Measurements from ENCODE around the gene ZRANB3.
A peak's percentile ranks its signal among the peaks of the same experiment; 100 is the strongest.
"Not testable (repeated sequence)": the region's sequence is repeated elsewhere in the genome, so short reads cannot be mapped to it uniquely, and the experiment has no call there.

ZRANB3 gene

DNA sequence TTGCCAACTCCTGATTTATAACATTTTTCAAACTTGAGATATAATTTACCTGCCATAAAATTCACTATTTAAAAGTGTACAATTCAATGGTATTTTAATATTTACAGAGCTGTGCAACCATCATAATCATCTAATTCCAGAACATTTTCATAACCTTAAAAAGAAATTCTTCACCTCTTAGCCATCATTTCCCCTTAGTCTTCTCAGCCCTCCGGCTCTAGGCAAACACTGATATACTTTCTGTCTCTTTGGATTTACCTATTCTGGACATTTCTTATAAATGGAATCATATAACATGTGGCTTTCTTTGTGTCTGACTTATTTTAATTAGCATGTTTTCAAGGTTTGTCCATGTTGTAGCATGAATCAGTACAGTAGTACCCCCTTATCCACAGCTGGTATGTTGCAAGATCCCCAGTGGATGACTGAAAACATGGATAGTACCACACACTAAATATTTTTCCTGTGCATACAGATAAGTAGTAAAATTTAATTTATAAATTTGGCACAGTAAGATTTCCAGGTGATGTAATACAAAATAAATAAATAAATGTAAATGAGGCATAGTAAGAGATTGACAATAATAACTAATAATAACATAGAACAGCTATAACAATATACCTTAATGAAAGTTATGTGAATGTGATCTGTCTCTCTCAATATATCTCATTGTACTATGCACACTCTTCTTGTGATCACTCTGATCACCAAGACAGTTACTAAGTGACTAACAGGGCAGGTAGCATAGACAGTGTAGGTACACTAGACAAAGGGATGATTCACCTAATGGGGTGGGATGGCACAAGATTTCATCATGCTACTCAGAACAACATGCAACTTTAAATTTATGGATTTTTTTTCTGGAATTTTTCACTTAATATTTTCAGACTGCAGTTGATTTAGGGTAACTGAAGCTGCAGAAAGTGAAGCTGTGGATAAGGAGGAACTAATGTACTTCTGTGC is 405.8 kb downstream of the ZRANB3 start:
- no peak overlapping the region for H3K27ac Mint-ChIP-seq
- H3K9me3 Mint-ChIP-seq = no peaks in the 10 kb centered on the region
- no peaks in the 10 kb centered on the region for H3K4me1 Mint-ChIP-seq
- no peak for DNase-seq (ENCODE audit: low spot score in 2 of 2)
- H3K36me3 Mint-ChIP-seq = peaks cover 28% of the 10 kb centered on the region
- no peak for ATAC-seq (ENCODE audit: low read depth)
- no peaks in the 10 kb centered on the region for H3K27me3 Mint-ChIP-seq
- no peak overlapping the region for H3K4me3 Mint-ChIP-seq

DNA sequence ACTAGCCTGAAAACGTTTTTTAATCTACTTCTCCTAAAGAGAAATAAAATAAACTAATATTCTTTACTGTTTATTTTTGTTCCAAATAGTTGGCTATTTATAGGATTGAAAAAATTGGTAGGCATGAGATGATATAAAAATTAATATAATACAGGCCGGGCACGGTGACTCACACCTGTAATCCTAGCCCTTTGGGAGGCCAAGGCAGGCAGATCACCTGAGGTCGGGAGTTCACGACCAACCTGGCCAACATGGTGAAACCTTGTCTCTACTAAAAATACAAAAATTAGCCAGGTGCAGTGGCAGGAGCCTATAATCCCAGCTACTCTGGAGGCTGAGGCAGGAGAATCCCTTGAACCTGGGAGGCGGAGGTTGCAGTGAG is 409.4 kb downstream of the ZRANB3 start:
- peaks cover 34% of the 10 kb centered on the region for H3K36me3 Mint-ChIP-seq
- not testable (repeated sequence) for ATAC-seq (ENCODE audit: low read depth); H3K4me3 Mint-ChIP-seq; H3K27me3 Mint-ChIP-seq; H3K27ac Mint-ChIP-seq; H3K4me1 Mint-ChIP-seq; DNase-seq (ENCODE audit: low spot score in 2 of 2); H3K9me3 Mint-ChIP-seq

DNA sequence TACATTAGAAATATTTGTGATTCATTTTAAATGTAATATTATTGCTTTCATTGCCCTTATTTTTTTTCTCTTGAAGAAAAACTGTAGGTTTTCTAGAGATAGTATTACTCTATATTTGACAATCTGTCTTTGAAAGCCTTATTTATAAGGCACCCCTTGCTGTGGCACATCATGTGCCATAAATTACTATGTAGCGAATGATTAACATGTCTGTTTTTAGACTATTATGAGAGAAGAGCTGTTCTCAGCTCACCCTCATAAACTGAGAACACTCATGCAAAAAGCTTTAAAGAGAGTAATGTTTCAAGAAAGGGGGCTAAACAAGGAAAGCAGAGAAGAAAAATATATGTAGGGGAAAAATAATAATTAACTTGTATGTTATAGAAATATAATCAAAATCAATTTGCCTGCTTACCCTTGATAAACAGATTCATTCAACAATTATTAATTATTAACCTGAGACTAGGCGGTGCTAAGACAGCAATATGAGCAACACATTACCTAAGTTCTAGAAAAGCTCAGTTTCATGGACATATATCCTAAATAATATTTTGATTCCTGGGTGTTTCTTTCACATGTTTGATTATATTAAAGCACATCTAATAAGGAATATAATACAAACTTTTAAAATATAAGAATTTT is 409.9 kb downstream of the ZRANB3 start:
- H3K4me1 Mint-ChIP-seq = peaks cover 3% of the 10 kb centered on the region
- DNase-seq (ENCODE audit: low spot score in 2 of 2) = no peak
- no peaks in the 10 kb centered on the region for H3K27me3 Mint-ChIP-seq
- peaks cover 34% of the 10 kb centered on the region for H3K36me3 Mint-ChIP-seq
- ATAC-seq (ENCODE audit: low read depth) = no peak
- H3K27ac Mint-ChIP-seq = no peak overlapping the region
- peaks cover 9% of the 10 kb centered on the region for H3K9me3 Mint-ChIP-seq
- no peak overlapping the region for H3K4me3 Mint-ChIP-seq

DNA sequence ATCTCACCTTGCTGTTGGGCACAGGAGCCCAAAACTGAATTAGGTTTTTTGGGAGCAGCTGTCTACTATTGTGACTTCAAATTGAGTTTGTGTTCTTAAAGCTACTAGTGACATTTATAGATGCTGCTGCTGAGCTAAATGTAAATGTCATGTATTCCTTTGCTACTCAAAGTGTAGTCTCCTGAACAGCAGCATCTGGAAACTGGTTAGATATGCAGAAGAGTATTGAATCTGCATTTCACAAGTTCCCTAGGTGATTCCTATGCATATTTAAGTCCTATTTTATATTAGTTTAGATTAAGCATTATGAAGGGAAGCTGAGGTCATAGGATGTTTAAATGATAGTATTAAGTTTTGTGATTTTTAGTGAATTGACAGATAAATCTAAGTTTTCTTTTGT is 411.4 kb downstream of the ZRANB3 start:
- H3K27me3 Mint-ChIP-seq = no peaks in the 10 kb centered on the region
- peaks cover 33% of the 10 kb centered on the region for H3K36me3 Mint-ChIP-seq
- no peak for ATAC-seq (ENCODE audit: low read depth)
- no peak overlapping the region for H3K27ac Mint-ChIP-seq
- H3K4me3 Mint-ChIP-seq = no peak overlapping the region
- no peak for DNase-seq (ENCODE audit: low spot score in 2 of 2)
- peaks cover 3% of the 10 kb centered on the region for H3K4me1 Mint-ChIP-seq
- peaks cover 9% of the 10 kb centered on the region for H3K9me3 Mint-ChIP-seq

DNA sequence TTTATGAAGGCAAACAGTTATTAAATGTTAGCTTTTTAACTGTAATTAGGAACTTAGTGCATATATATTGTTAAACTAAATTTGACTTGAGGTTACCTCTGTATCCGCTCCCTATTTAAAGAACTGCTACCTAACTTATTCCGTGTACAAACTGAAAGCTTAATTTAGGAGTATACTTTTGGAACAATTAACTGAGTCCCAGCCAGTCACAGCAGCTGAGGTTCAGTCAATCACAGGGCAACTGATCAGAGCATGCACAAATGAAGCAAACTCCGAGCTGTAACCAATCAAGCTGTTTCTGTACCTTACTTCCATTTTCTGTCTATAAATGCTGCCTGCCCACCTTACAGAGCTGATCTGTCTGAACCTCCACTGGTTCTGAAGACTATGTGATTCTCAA is 417.7 kb downstream of the ZRANB3 start:
- DNase-seq (ENCODE audit: low spot score in 2 of 2) (no peak), ATAC-seq (ENCODE audit: low read depth) (no peak)
- Mint-ChIP-seq H3K4me3 (no peak overlapping the region), H3K27ac (no peak overlapping the region), H3K9me3 (peaks cover 7% of the 10 kb centered on the region), H3K4me1 (peaks cover 3% of the 10 kb centered on the region), H3K27me3 (no peaks in the 10 kb centered on the region), H3K36me3 (peaks cover 20% of the 10 kb centered on the region)

DNA sequence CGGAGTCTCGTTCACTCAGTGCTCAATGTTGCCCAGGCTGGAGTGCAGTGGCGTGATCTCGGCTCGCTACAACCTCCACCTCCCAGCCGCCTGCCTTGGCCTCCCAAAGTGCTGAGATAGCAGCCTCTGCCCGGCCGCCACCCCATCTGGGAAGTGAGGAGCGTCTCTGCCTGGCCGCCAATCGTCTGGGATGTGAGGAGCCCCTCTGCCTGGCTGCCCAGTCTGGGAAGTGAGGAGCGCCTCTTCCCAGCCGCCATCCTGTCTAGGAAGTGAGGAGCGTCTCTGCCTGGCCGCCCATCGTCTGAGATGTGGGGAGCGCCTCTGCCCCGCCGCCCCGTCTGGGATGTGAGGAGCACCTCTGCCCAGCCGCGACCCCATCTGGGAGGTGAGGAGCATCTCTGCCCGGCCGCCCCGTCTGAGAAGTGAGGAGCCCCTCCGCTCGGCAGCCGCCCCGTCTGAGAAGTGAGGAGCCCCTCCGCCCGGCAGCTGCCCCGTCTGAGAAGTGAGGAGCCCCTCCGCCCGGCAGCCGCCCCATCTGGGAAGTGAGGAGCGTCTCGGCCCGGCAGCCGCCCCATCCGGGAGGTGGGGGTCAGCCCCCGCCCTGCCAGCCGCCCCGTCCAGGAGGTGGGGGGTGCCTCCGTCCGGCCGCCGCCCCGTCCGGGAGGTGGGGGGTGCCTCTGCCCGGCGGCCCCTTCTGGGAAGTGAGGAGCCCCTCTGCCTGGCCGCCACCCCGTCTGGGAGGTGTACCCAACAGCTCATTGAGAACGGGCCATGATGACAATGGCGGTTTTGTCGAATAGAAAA is 425.3 kb downstream of the ZRANB3 start:
- not testable (repeated sequence) for ATAC-seq (ENCODE audit: low read depth); H3K27ac Mint-ChIP-seq; H3K4me1 Mint-ChIP-seq; H3K27me3 Mint-ChIP-seq; H3K9me3 Mint-ChIP-seq; DNase-seq (ENCODE audit: low spot score in 2 of 2); H3K4me3 Mint-ChIP-seq
- peaks cover 36% of the 10 kb centered on the region for H3K36me3 Mint-ChIP-seq

DNA sequence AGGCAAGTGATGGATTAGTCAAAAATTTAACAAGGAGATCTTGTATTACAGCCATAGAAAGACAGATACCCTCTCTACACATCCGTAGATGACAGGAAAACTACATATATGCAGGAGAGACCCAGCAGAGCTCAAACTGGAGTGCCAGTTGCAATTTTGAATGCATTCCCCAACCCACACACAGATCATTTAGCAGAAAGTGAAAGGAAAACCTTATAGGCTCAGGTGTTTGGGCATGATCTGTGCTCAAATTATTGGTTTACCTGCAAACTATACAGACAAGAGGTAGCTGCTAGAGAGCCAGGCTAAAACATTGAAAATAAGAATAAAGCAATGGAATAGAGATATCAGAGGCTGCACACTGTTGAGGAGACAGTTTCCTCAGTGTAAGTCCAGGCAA is 427.2 kb downstream of the ZRANB3 start:
- Mint-ChIP-seq H3K4me1 (peaks cover 6% of the 10 kb centered on the region), H3K36me3 (peaks cover 42% of the 10 kb centered on the region), H3K27ac (no peak overlapping the region), H3K4me3 (no peak overlapping the region), H3K27me3 (no peaks in the 10 kb centered on the region), H3K9me3 (peaks cover 3% of the 10 kb centered on the region)
- DNase-seq (ENCODE audit: low spot score in 2 of 2) (no peak), ATAC-seq (ENCODE audit: low read depth) (no peak)

DNA sequence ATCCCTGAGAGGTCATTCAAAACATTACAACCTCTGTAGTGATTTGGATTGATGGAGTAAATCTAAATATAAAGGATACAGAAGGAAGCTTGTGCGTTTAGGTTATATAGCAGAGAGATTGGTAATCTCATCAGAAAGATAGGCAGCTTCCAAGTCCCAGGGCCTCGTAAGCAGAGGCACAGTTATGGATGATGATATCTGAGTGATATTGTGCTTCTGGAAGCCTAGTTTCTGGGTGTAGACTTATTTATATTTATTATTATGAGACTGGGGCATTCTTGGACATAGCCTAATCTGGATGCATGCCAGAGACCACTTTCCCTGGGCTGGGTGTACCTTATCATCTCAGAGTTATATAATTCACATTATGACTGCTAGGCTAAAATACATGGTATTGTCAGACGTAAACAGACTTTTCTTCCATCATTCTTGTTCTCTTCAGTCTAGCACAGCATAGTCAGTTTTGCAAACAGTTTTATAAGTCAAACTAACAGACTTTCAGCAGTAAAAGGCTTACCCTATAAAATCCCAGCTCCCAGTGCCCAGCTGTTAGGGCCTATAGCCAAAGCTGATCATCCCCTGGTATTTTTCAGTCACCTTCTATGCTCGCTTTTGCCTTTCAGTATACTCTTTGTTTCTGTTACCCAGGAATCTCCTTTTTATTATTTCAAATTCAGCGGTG is 431.1 kb downstream of the ZRANB3 start:
- Mint-ChIP-seq H3K27ac (peak overlapping the region; percentile 47), H3K4me3 (no peak overlapping the region), H3K36me3 (peaks cover 38% of the 10 kb centered on the region)

DNA sequence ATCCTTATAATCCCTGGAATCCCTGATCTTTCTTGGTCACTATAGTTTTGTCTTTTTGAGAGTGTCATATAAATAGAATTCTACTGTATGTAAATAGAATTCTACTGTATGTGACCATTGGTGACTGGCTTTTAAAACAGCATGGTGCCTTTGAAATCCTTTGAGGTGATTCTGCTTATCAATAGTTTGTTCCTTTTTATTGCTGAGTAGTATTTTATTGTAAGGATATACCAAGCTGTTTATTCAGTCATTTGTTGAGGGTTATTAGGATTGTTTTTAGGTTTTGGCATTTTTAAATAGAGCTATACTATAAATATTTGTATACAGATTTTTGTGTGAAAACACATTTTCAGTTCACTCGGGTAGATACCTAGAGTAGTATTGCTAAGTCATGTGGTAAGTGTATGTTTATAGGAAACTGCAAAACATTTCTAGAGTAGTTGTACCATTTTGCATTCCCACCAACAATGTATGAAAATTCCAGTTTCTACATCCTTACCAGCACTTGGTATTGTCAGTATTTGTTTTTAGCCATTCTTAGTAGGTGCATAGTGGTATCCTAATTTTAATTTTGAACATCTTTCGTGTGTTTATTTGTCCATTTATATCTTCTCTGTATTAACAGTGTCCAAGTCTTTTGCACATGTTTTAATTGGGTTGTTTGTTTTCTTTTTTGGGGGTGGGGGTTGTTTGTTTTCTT is 433.3 kb downstream of the ZRANB3 start:
- H3K4me3 Mint-ChIP-seq = no peak overlapping the region
- DNase-seq (ENCODE audit: low spot score in 2 of 2) = no peak
- no peaks in the 10 kb centered on the region for H3K9me3 Mint-ChIP-seq
- ATAC-seq (ENCODE audit: low read depth) = no peak
- peaks cover 34% of the 10 kb centered on the region for H3K36me3 Mint-ChIP-seq
- H3K27me3 Mint-ChIP-seq = no peaks in the 10 kb centered on the region
- H3K27ac Mint-ChIP-seq = peak overlapping the region; percentile 39
- H3K4me1 Mint-ChIP-seq = peaks cover 6% of the 10 kb centered on the region

More for the DNA sequence above, 431.1 kb downstream of the ZRANB3 start:
- H3K27me3 Mint-ChIP-seq = no peaks in the 10 kb centered on the region
- H3K4me1 Mint-ChIP-seq = peaks cover 6% of the 10 kb centered on the region
- ATAC-seq (ENCODE audit: low read depth) (no peak), DNase-seq (ENCODE audit: low spot score in 2 of 2) (no peak)
- H3K9me3 Mint-ChIP-seq = peaks cover 3% of the 10 kb centered on the region

DNA sequence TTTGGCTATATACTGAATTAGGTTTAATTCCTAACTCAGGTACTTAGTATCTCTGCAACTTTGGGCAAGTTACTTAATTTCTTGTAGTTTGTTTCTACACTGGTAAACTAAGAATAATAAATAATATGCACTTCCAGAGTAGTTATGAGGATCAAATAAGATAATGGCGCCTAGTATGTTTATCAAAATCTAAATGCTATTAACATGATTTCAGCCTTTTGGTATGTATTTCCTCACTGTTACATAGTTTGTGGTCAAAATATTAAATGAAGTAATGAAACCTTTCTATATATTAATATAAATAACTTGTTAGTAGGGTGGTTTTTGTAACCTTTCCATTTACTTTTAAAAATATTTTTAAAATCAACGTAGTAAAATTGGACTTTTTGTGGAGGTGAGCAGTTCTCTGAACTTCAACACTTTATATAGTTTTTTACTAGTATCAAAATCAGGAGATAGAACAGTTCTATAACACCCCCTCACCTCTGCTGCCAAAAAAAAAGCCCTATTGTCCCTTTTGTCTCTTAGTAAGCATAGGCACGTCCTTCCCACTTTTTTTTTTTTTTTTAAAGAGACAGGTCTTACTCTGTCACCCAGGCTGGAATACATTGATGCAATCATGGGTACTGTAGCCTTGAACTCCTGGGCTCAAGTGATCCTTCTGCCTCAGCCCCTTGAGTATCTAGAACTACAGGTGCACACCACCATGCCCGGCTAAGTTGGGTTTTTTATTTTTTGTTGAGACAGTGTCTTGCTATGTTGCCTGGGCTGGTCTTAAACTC is 434.2 kb downstream of the ZRANB3 start:
- no peak overlapping the region for H3K4me3 Mint-ChIP-seq
- no peak overlapping the region for H3K27ac Mint-ChIP-seq
- H3K27me3 Mint-ChIP-seq = no peaks in the 10 kb centered on the region
- DNase-seq (ENCODE audit: low spot score in 2 of 2) = no peak
- peaks cover 35% of the 10 kb centered on the region for H3K36me3 Mint-ChIP-seq
- ATAC-seq (ENCODE audit: low read depth) = no peak
- H3K4me1 Mint-ChIP-seq = peaks cover 6% of the 10 kb centered on the region
- no peaks in the 10 kb centered on the region for H3K9me3 Mint-ChIP-seq

DNA sequence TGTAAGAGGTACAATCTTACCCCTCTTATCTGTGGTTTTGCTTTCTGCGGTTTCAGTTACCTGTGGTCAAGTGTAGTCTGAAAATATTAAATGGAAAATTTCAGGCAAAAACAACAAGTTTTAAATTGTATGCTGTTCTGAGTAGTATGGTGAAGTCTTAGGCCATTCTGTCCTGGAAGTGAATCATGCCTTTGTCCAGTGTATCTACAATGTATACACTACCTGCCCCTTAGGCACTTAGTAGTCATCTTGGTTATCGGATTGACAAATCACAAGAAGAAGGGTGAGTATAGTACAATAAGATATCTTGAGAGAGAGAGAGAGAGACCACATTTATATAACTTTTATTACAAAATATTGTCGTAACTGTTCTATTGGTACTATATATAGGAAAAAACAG is 435.4 kb downstream of the ZRANB3 start:
- ATAC-seq (ENCODE audit: low read depth) (no peak), DNase-seq (ENCODE audit: low spot score in 2 of 2) (no peak)
- no peaks in the 10 kb centered on the region for H3K27me3 Mint-ChIP-seq
- H3K4me1 Mint-ChIP-seq = peaks cover 3% of the 10 kb centered on the region
- peaks cover 31% of the 10 kb centered on the region for H3K36me3 Mint-ChIP-seq
- no peaks in the 10 kb centered on the region for H3K9me3 Mint-ChIP-seq
- no peak overlapping the region for H3K4me3 Mint-ChIP-seq
- H3K27ac Mint-ChIP-seq = no peak overlapping the region

DNA sequence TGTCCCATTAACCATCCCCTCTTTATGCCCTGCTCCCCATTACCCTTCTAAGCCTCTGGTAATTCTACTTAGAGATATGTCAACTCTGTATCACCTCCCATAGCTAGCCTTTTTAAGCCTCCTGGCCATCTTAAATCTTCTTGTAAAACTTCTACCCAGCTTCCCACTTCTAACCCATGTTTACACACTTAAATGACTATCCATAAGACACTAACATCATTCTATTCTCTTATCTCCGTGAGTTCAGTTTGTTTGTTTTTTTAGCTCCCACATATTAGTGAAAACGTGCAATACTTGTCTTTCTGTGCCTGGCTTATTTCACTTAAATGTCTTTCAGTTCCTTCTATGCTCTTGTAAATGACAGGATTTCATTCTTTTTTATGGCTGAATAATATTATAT is 436.5 kb downstream of the ZRANB3 start:
- H3K4me3 Mint-ChIP-seq = no peak overlapping the region
- peaks cover 3% of the 10 kb centered on the region for H3K4me1 Mint-ChIP-seq
- no peak for ATAC-seq (ENCODE audit: low read depth)

More for the DNA sequence above, 436.5 kb downstream of the ZRANB3 start:
- no peaks in the 10 kb centered on the region for H3K27me3 Mint-ChIP-seq
- H3K27ac Mint-ChIP-seq = no peak overlapping the region
- no peak for DNase-seq (ENCODE audit: low spot score in 2 of 2)
- H3K9me3 Mint-ChIP-seq = no peaks in the 10 kb centered on the region
- peaks cover 29% of the 10 kb centered on the region for H3K36me3 Mint-ChIP-seq
